HG03039 (cell line): Measurements from ENCODE around the gene SARDH.

Experiments
- ATAC-seq: cut with Tn5 transposase; IDR thresholded peaks from one replicate; pipeline ENCODE4 v1.9.1; 2021; ENCODE audit warnings: mild to moderate bottlenecking, moderate library complexity; ENCODE audit not compliant: unreplicated experiment

Gene SARDH

DNA sequence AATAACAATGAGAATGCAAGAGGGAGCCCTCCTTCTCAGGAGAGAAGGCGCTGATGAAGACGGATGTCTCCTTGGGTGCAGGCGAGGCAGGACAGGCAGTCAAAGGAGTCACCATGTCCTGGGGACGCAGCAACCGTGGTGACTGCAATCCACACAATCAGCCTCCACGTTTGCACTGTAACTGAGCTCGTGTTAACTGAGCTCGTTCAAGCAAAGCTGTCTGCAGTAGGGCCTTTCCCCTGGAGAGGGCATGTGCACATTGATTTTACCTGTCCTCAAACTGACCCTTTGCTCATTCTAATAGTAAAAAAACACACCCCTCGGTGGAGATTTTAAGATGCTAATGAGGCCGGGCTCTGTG lies 2.8 kb downstream of the SARDH start:
- no peak for ATAC-seq

DNA sequence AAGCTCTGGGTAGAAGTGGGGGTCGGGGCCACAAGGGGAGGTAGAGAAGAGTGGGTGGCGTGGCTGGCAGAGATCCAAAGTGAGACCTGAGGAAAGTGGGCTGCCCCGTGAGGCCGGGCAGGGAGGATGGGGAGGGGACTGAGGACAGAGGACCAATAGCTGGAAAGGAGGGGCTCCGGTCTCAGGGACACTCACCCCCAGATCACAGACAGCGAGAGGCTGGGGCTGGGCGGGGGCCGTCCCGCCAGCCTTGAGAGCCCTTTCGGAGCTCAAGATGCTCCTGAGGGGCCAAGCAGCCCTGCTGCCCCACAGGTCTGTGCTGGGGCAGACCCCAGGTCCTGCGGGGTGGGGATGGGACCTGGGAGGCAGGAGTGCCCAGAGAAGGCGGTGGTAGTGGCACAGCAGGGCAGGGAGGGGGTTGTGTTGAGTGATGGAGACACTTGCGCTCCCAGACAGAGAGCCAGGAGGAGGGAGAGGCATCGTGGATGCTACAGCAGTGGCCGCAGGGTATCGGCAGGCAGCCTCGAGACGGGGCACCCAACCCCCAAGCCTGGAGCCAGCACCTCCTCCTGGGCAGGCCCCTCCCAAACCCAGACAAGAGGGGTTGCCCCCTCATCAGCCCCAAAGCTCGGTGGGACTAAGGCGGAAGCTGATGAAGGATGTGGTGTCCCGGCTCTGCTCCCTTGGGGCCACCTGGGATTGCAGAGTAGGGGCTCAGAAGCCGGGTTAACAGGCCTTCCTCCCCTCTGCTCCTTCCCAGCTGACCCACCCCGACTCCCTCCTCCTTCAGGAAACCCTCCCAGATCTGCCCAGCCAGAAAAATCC lies 3.4 kb downstream of the SARDH start:
- ATAC-seq = no peak

DNA sequence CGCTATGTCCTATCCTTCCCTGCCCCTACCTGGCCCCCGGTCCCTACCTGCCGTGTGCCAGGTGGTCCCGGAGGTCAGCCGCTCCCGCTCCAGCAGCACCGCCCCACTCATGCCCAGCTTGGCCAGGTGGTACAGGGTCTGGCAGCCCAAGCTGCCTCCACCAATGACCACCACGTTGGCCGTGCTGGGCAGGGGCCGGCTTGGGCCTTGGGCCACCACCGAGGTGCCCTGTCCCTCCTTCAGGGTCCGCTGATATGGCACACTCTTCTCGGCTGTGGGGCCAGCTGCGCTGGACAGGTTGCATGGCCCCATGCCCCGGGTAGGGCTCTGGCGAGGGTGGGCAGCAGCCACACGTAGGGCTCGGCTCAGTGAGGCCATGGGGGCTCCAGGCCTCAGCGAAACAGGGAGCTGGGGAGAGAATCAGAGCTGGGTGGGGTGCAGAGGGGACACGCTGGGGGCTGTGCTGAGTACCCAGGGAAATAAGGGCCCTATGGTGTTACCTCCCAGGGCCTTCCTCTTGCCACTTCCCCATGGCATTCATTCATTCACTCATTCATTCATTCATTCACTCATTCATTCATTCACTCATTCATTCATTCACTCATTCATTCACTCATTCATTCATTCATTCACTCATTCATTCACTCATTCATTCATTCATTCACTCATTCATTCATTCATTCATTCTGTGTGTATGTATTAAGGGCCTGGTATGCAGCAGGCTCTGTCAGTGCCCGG lies 4.2 kb downstream of the SARDH start:
- no peak for ATAC-seq

- ATAC-seq = no peak
Measured at GRCh38 chr9:133733421-133733795, 4.7 kb downstream of the SARDH start.

- no peak for ATAC-seq
Measured at GRCh38 chr9:133732639-133733408, 5.3 kb downstream of the SARDH start.

GRCh38 chr9:133731876-133732638 lies 6.1 kb downstream of the SARDH start:
- no peak for ATAC-seq

DNA sequence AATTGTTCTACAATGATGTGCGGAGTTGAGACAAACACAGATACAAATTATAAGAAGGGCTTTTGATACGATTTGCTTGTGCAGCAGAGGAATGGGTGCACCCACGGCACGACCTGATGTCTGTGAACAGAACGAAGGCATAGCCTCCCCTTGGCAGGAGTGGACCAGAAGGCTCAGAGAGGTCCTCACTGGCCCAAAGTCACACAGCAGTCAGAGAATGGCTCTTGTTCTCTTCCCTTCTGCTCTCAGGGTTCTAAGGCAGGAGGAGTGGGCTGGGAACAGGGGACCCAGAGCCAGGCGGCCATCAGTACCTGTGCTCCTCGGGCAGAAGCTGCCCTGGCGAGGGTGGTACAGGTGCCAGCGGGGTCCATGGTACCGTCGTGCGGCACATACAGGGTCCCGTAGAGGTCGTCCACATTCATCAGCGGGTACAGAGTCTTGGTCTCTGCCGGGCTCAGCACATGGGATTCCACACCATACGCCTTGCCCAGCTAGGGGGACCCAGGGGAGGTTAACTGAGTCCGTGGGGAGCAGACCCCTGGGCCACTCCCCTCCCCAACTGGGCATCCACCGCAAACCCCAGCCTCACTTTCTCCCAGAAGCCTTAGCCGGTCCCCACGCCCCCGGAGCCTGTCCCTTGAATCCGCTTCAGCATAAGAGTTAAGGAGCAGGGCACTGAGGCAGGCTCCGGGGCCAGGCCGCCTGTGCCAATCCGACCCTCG lies 7.0 kb downstream of the SARDH start:
- ATAC-seq = no peak

DNA sequence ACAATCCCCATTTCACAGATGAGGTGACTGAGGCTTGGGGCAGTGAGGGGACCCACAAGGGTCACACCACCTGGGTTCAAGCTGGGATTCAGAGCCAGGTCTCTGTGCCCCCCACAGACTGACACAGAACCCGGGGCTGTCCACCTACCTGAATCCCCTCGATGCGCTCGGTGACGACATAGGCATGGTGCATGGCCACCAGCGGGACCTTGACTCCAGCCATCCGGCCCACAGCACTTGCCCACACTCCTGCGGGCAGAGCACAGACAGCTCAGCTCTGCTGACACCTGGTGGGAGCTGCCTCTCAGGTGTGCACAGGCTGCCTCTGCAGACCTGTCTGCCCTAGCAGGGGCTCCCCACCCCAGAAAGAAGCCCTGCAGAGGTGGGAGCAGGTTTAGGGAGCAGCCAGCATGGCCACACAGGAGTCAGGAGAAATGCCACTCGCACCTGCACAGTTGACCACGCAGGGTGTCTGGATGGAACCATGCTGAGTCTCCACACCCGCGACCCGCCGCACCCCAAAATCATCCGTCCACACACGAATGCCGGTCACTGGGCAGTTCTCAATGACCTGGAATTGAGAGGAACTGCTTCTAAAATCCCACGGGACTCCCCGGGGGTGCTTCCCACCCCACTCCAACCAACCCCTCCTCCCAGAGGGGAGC lies 8.4 kb downstream of the SARDH start:
- ATAC-seq = no peak

GRCh38 chr9:133728856-133729616 lies 9.1 kb downstream of the SARDH start:
- no peak for ATAC-seq

DNA sequence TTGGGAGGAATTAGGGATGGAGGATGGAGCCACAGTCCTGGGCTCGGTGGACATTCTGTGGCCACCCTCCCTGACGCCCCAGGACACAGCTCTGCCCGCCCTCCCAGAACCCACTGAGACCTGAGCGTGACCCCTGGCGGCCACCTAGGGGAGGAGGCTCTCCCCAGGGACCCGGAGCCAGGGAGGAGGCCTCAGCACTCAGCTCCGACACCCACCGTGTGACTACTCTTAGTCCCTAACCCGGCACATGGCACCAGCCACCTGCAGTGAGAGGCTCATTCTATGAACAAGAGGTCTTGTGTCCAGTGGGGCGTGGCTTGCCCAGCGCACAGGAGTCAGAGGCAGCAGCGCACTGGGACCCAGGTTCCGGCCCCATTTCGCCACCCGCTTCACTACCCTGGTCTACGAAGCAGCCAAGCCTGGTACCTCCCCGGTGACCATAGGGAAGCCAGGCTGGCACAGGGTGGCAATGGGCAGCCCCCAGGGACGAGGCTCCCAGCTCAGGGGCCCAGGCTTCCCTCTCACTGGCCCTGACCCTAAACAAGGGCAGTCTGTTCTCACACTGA lies 10.2 kb downstream of the SARDH start:
- ATAC-seq = no peak

DNA sequence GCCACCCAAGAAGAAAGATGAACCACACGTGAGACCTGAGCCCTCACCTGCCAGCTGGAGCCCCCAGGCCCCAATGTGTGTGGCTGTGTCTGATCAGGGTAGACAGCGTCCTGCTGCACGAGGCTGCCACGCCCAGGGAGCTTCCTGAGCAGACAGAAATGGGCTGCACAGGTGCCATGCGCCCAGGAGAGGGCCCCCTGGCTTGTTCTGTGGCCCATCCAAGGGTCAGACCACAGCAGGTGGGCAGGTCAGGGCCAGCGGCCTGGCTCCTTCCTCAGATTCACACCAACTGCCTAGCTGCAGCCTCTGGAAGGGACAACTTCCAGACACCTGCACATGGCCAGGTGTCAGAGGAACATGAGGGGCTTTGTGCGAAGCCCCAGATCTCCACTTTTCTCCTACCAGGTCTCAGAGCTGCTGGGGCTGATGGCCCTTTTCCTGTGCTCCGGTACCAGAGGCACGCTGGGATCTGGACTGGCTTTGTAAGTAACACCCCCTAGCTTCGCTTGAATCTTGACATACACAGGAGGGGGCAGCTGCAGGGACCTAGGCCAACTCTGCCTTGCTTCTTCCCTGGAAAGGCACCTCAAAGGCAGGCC lies 10.8 kb downstream of the SARDH start:
- ATAC-seq = no peak

- ATAC-seq = no peak
Measured at GRCh38 chr9:133726401-133727276, 11.5 kb downstream of the SARDH start.

DNA sequence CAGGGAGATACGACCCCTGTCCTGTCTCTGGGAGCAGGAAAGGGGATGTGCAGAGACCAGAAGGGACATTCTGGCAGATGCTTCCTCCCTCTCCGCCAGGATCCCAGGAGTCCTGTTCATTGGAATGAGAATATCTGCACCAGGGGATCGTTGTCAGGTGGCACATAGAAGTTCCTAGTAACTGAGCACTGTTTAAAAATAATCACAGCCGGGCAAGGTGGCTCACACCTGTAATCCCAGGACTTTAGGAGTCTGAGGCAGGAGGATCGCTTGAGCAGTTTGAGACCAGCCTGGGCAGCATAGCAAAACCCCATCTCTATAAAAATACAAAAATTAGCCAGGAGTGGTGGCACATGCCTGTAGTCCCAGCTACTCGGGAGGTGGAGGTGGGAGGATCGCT lies 12.3 kb downstream of the SARDH start:
- no peak for ATAC-seq

DNA sequence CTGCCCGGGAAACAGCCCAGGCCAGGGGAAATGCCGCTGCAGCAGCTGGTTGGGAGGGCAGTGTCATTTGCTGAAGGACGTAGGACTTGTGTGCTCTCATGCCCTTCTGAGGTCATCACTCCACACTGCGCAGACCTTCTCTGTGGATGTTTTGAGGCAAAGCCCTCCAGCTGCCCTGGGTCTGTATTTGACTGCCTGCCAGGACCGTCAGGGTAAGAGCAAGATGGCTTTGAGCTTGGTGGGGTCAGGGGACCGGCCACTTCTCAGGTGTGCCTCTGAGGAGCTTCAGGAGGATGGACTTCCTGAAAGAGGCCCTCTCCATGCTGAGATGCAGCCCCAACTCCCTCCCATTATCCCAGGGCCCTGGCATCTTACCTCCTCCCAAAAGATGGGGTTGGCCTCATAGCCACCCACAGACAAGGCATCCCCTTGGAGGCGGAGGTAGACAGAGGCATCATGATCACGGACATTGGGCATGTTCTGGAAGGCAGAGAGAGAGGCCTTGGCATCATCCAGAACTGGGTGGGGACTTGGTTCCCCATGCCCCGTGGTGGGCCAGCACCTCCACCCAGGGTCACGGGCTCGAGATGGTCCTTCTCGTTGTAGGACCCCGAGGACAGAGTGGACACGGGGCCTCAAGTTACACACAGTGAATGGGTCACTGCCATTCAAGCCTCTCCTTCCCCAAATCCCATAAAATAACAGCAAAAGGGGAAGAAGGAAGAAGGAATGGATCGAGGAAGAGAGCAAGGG lies 19.4 kb downstream of the SARDH start:
- ATAC-seq = no peak

- no peak for ATAC-seq
Measured at GRCh38 chr9:133717113-133718031, 20.8 kb downstream of the SARDH start.
